ENCODE data around the gene LTBP1.

The LTBP1 gene

GRCh38 chr2:33081691-33082090 lies 134.9 kb downstream of the LTBP1 start:
- DNase-seq (ENCODE audit: low spot score), result no peak

GRCh38 chr2:33083699-33084387 lies 137.1 kb downstream of the LTBP1 start:
- DNase-seq (ENCODE audit: low spot score), result no peak

GRCh38 chr2:33084433-33084832 lies 137.7 kb downstream of the LTBP1 start:
- DNase-seq (ENCODE audit: low spot score), result no peak

- DNase-seq (ENCODE audit: low spot score), result no peak
Observed at GRCh38 chr2:33085646-33086045, 138.9 kb downstream of the LTBP1 start.

DNA sequence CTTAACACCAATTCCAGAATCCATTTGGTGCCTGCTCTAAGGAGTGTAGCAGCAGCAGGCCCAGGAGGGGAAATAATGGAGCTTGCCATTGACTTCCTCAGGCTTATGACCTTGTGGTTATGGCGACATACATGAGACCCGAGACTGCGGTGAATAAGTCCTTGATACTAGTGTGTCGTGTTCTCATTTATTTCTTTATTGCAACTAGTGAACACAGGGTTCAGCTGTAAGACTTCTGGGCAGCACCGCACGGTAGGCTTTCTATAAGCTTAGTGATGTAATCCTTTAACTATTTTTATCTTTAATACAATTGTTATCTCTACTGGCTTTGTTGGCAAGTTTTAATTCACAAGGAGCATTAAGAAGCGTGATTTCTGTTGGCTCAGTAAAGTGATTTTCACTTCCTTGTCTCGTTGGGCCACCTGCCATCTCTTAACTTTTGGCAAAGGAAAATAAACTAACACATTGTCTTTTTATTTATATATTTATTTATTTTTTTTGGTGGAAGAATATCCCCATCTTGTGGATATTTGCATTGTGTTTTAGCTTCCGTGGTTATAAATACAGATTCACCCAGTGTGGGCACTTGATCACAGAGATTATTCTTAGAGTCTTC lies 139.8 kb downstream of the LTBP1 start:
- no peak for DNase-seq (ENCODE audit: low spot score)

DNA sequence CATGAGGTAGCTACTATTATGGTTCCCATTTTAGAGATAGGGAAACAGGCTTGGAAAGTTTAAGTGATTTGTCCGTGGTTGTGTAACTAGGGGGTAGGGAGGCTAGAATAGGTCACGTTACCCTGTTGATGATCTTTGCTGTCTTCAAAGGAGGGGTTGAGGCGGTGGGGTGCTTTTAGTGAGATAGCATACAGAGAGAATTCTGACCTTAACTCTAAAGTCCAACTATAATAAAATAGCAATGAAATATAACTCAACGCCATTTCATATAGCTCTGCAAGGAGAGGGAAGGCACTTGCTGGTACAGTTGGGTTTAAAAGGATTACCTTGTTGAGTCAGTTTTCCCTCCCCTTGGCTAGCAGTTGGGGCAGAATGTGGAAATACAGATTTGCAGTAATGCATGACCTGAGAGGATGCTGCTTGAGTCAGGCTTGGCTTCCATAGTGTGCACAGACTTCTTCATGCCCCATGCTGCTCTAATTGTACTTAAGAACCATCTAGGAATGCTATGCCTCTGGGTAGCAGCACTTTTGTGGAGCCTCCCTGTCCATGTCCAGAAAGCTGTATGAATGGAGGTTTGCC lies 143.9 kb downstream of the LTBP1 start:
- no peak for DNase-seq (ENCODE audit: low spot score)

DNA sequence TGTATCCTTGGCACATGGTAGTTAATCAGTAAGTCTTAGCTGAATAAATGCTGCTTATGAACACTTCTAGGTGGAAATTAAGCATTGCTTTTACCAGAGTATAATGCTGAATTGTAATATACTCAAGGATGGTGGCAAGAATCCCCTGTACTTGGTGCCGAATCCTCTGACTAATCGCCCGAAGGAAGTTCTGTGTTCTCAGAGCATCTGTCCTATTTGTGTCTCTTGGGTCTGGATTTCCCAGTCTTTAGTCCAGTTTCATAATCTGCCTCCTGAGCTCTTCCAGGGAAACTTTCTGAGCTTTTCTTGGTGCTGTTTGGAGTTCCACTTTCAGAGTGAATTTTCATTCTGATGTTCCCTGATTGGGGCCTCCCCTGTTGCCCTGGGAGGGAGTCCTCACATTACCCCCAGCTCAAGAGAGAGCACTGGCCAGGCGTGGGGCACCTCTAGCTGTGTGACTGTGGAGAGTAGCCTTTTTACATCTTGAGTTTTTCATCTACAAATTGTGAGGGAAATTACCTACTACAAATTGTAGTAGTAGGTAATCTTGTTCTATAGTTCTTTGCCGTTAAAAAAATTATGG lies 144.9 kb downstream of the LTBP1 start:
- no peak for DNase-seq (ENCODE audit: low spot score)

GRCh38 chr2:33093283-33093993 lies 146.7 kb downstream of the LTBP1 start:
- no peak for DNase-seq (ENCODE audit: low spot score)

- DNase-seq (ENCODE audit: low spot score), result no peak
Observed at GRCh38 chr2:33094303-33094702, 147.6 kb downstream of the LTBP1 start.

GRCh38 chr2:33099989-33100388 lies 153.2 kb downstream of the LTBP1 start:
- DNase-seq (ENCODE audit: low spot score), result no peak

DNA sequence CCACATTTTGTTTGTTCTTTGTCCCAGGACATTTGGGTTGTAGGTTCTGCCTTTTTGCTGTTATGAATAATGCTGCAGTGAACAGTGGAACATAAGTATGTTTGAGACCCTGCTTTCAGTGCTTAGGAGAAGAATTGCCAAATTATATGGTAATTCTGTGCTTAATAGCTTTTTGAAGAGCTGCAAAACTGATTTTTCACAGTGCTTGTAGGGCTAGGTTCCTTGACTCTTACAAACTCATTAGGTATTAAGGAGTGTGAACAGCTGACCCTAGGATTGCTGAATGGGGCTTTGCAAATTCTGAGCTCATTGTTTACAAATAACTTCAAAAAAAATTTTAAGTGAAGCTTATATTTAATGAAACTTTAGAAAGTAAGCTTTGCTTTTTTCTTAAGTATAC lies 154.2 kb downstream of the LTBP1 start:
- DNase-seq (ENCODE audit: low spot score), result no peak

DNA sequence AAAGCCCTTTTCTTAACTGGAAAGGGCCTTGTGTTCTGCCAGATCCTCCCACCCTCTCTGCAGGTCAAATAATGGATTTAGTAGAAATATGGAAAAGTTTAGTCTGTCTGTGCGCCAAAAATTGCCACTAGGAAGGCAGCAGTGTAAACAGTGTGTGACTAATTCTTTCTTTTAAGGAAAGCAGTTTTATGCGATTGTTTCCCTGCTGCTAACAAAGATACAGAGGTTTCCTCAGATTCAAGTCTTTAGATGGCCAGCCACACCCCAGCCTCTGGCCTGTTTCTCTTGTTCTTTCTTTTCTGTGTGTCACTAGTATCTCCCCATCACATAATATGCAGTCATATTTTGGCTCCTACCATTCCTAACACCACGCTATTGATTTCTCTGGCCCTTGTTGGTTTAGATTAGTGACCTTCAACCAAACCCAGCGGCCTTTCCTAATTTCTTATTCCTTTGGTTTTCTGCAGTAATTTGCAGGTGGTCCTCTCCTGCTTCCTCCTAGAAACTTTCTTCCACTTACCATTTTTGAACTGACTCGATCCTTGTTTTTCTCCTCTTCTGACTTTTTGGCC lies 157.4 kb downstream of the LTBP1 start:
- no peak for DNase-seq (ENCODE audit: low spot score)

- DNase-seq (ENCODE audit: low spot score), result no peak
Observed at GRCh38 chr2:33104726-33105125, 158.0 kb downstream of the LTBP1 start.

GRCh38 chr2:33106115-33106514 lies 159.4 kb downstream of the LTBP1 start:
- no peak for DNase-seq (ENCODE audit: low spot score)

DNA sequence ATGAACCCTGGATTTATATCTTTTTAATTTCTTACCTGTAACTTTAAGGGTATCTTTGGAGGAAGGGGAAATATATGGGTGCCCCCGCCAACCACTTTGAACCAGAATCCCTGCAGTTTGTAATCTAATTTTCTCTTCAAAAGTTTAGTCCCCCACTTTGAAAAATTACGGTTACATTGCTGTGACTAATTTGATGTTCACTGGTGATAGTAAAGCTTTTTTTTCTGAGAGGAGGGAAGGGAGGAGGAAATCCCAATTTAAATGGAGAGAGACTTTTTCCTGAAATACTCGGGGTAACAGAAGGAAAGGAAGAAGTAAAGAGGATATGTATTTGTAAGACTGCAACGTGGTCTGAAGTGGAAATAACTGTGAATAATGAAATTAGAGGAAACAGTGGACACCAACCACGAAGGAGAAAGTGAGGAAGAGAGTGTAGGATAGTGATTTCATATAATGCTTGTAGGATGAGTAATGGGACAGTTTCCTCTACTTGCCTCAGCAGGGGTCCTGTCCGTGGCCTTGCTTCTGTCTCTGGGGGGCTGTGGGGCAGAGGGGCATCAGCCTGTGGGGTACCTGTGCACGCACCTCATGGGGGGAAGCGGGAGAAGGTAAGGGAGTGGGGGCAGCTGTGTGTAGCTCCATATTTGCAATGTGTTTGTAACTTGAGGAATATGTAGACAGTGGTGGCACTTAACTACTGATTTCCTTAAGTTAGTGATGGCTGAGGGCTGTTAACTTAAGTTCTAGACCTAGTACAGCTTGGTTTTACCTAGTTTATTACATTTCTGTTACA lies 161.1 kb downstream of the LTBP1 start:
- DNase-seq (ENCODE audit: low spot score), result no peak

DNA sequence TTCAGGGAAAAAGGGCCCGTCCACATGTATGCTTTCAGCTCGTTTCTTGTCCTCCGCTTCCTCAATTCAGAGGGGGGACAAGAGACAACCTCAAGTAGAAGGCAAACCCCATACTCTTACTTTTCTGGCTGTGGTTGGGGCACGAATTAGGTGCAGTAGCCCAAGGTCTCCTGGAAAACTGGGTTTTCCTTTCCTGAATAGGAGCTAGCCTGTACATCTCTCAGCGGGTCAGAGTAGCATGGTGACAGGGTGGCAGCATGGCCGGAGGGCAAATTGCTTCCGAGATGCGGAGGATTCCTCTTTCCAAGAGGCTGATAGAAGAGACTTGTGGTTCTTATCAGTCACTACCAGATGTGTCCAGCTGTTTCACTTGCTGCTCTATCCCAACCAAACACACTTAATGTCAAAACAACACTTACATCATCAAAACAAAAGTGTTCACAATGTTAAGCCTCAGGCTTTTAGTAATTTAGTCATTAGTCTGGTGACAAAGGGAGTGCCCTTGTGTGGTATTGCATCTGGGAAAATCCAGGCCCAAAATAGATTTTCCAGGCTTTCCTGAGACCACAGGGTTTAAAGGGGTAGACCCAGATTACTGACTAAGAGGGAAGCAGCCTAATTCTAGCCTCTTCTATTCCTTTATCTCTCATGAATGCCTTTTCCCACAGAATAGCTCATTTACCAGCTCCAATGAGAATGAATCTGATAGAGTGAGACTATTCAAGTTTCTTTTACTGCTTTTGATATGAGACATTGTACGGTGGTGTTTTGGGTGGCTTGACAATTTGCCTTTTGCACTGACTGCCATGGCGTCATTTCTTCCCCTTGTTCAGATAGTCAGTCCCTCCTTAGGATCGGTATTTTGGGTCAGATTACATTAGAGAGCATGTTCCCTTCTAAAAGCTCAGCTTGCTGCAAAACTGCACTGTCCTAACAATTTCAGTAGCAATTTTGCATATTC lies 162.0 kb downstream of the LTBP1 start:
- no peak for DNase-seq (ENCODE audit: low spot score)

DNA sequence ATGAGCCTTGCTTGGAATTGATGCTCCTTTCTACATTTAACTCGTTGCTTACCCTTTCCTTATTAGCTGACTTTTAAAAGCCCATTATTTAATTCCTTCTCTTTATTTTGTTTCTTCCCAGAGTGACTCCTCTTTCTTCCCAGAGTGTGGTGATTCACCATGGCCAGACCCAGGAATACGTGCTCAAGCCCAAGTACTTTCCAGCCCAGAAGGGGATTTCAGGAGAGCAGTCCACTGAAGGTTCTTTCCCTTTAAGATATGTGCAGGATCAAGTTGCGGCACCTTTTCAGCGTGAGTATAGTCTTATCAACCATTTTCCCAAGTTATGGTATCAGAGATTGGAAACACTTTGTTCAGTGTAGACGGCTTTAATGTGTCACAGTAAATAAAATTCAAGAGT lies 163.7 kb downstream of the LTBP1 start:
- no peak for DNase-seq (ENCODE audit: low spot score)

- no peak for DNase-seq (ENCODE audit: low spot score)
Observed at GRCh38 chr2:33111002-33111446, 164.3 kb downstream of the LTBP1 start.

GRCh38 chr2:33115196-33115595 lies 168.4 kb downstream of the LTBP1 start:
- DNase-seq (ENCODE audit: low spot score), result no peak

GRCh38 chr2:33115728-33116127 lies 169.0 kb downstream of the LTBP1 start:
- no peak for DNase-seq (ENCODE audit: low spot score)

All from HuH-7 (cell line).